Renal cortex interstitium (tissue), 11 donors: Measurements from ENCODE around the gene CD160. TPM values are rescaled to one million over a fixed set of nuclear protein-coding genes. Genes with fewer than 3 reads are reported as not detected.
"Not testable (repeated sequence)": the region's sequence is repeated elsewhere in the genome, so short reads cannot be mapped to it uniquely, and the experiment has no call there.

Source experiments
- DNase-seq, 11 donors: peaks; one replicate each; pipeline ENCODE4 v3.0.0-alpha.2; 2013; ENCODE audit warnings: low read depth in 9 of 11, low spot score in 4 of 11; ENCODE audit errors: extremely low read depth in 1 of 11
- polyA plus RNA-seq, 3 donors: library from polyadenylated mRNA; unstranded; fragments of 120-200 nt; gene quantifications; one replicate each; pipeline ENCODE4 v1.2.1, GENCODE V29; 2013; ENCODE audit not compliant: insufficient read length in 3 of 3

CD160 gene
- polyA plus RNA-seq, 3 donors, result 0.95 to 2.6 (median 1.2) TPM

- DNase-seq, result no peak
Observed at GRCh38 chr1:145706086-145706664, 13.1 kb upstream of the CD160 start.

GRCh38 chr1:145707183-145707867, 12.0 kb upstream of the CD160 start, which contains the start of gene PDZK1:
PDZK1 (minus strand) TSS chr1:145707368; CDS start chr1:145688021, 19,347 bp downstream.
- DNase-seq, result no peak

- no peak for DNase-seq
Observed at GRCh38 chr1:145708063-145708462, 11.2 kb upstream of the CD160 start.

- no peak for DNase-seq
Observed at GRCh38 chr1:145710291-145711027, 8.8 kb upstream of the CD160 start.

- peak in 8 of 11 donors; percentile 46 to 84 (median 68) for DNase-seq
Observed at GRCh38 chr1:145711213-145711651, 8.1 kb upstream of the CD160 start.

GRCh38 chr1:145714524-145715111, 4.7 kb upstream of the CD160 start:
- no peak for DNase-seq

- DNase-seq, result no peak
Observed at GRCh38 chr1:145716641-145717345, 2.5 kb upstream of the CD160 start.

GRCh38 chr1:145717833-145718232, 1.5 kb upstream of the CD160 start:
- no peak for DNase-seq

GRCh38 chr1:145718465-145718864, 834 bp upstream of the CD160 start:
- DNase-seq, result not testable (repeated sequence)

GRCh38 chr1:145720556-145720877, 1.2 kb downstream of the CD160 start:
- DNase-seq, result no peak

GRCh38 chr1:145720878-145721671, 1.8 kb downstream of the CD160 start:
- DNase-seq, result peak in 8 of 11 donors; percentile 26 to 65 (median 48)

GRCh38 chr1:145726193-145726592, 6.9 kb downstream of the CD160 start:
- not testable (repeated sequence) for DNase-seq

GRCh38 chr1:145729196-145729595, 9.9 kb downstream of the CD160 start:
- no peak for DNase-seq

- DNase-seq, result no peak
Observed at GRCh38 chr1:145729666-145730436, 10.6 kb downstream of the CD160 start.

- DNase-seq, result no peak
Observed at GRCh38 chr1:145730467-145730866, 11.2 kb downstream of the CD160 start.

- no peak for DNase-seq
Observed at GRCh38 chr1:145730900-145731299, 11.6 kb downstream of the CD160 start.

- DNase-seq, result no peak
Observed at GRCh38 chr1:145736191-145736590, 16.9 kb downstream of the CD160 start.

GRCh38 chr1:145740269-145740668, 21.0 kb downstream of the CD160 start:
- DNase-seq, result no peak
